Upper lobe of right lung (tissue), 1 donor: ENCODE results near the gene EED. TPM values are rescaled to one million over a fixed set of nuclear protein-coding genes. Genes with fewer than 3 reads are reported as not detected.
A peak's percentile ranks its signal among the peaks of the same experiment; 100 is the strongest.

Source experiments
- ATAC-seq: fragments of 200-7000 bp; cut with Tn5 transposase; one replicate; pipeline ENCODE4 v1.9.1; 2020; ENCODE audit warnings: mild to moderate bottlenecking, moderate library complexity
- DNase-seq: peaks from one replicate; pipeline ENCODE4 v3.0.0-alpha.2; 2020
- H3K27ac ChIP-seq: fragments of 200-600 bp; one replicate; pipeline ENCODE4 v1.8.0; 2022
- H3K27me3 ChIP-seq: fragments of 200-600 bp; one replicate; pipeline ENCODE4 v1.8.0; 2022; ENCODE audit warnings: mild to moderate bottlenecking
- H3K36me3 ChIP-seq: fragments of 200-600 bp; one replicate; pipeline ENCODE4 v1.8.0; 2022
- H3K4me1 ChIP-seq: fragments of 200-600 bp; one replicate; pipeline ENCODE4 v1.8.0; 2022
- H3K4me3 ChIP-seq: fragments of 200-600 bp; one replicate; pipeline ENCODE4 v1.8.0; 2022; ENCODE audit warnings: mild to moderate bottlenecking
- H3K9me3 ChIP-seq: fragments of 200-600 bp; one replicate; pipeline ENCODE4 v1.8.0; 2022
- intact Hi-C: fragments of 100-400 bp; cut with DNase I; formaldehyde crosslinking; loops from one replicate; pipeline ENCODE4 v1.11.0; 2022
- total RNA-seq: library from RNA; stranded (reverse); fragmentation: NEBNext Ultra II Directional; extraction: Animal tissue kit (Norgen Biotek cat#: 25700); gene quantifications from one replicate; pipeline ENCODE4 v1.2.1, GENCODE V29; 2021
- TF ChIP-seq, protein P1 (sequence below): fragments of 200-600 bp; IDR thresholded peaks from one replicate; pipeline ENCODE4 v1.8.0; 2022; ENCODE audit warnings: antibody characterized with exemption
- donor health status: DM: no; HTN: yes; CAD: no; lungs with severe emphysema.

Gene EED
- total RNA-seq, 1 donor from 2014 or later = 21.3 TPM

DNA sequence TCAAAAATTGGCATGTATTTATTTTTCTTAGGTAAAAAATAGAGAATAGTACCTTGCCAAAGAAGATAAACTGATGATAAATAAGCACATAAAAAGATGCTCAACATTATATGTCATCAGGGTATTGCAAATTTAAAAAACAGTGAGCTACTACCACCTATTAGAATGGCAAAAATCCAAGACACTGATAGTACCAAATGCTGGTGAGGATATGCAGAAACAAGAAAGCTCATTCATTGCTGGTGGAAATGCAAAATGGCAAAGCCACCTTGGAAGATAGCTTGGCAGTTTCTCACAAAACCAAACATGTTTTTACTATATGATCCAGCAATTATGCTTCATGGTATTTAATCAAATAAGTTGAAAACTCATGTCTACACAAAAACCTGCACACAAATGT is 46.4 kb upstream of the EED start:
- no peak overlapping the region for H3K27ac ChIP-seq

DNA sequence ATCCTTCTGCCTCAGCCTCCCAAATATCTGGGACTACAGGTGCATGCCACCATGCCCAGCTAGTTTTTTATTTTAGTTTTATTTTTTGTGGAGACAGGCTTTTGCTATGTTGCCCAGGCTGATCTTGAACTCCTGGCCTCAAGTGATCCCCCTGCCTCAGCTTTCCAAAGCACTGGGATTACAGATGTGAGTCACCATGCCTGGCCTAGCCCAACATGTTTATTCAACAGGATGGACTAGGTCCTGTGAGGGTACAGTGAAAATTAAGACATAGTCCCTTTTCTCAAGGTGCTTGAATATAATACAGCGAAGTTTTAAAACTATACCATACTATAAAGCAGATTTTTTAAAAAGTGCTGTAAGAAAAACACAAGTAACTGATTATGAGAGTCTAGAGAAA is 45.2 kb upstream of the EED start:
- ATAC-seq (no peak), DNase-seq (no peak)
- intact Hi-C loops = loop anchor here (10.0 kb wide), 1 partner anchor 155 kb away; no protein-coding TSS in a partner anchor
- Histone ChIP-seq H3K36me3 (no peaks in the 10 kb centered on the region), H3K4me3 (no peak overlapping the region), H3K4me1 (peaks cover 21% of the 10 kb centered on the region), H3K27ac (no peak overlapping the region), H3K27me3 (no peaks in the 10 kb centered on the region), H3K9me3 (no peaks in the 10 kb centered on the region)
- TF ChIP-seq, protein P1, sequence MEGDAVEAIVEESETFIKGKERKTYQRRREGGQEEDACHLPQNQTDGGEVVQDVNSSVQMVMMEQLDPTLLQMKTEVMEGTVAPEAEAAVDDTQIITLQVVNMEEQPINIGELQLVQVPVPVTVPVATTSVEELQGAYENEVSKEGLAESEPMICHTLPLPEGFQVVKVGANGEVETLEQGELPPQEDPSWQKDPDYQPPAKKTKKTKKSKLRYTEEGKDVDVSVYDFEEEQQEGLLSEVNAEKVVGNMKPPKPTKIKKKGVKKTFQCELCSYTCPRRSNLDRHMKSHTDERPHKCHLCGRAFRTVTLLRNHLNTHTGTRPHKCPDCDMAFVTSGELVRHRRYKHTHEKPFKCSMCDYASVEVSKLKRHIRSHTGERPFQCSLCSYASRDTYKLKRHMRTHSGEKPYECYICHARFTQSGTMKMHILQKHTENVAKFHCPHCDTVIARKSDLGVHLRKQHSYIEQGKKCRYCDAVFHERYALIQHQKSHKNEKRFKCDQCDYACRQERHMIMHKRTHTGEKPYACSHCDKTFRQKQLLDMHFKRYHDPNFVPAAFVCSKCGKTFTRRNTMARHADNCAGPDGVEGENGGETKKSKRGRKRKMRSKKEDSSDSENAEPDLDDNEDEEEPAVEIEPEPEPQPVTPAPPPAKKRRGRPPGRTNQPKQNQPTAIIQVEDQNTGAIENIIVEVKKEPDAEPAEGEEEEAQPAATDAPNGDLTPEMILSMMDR = no peak

More for the DNA sequence above, 46.4 kb upstream of the EED start:
- TF ChIP-seq, protein P1 = no peak
- peaks cover 13% of the 10 kb centered on the region for H3K4me1 ChIP-seq
- intact Hi-C loops = loop anchor here (10.0 kb wide), 1 partner anchor 153 kb away; no protein-coding TSS in a partner anchor
- no peaks in the 10 kb centered on the region for H3K36me3 ChIP-seq
- no peak for DNase-seq
- no peak for ATAC-seq
- H3K9me3 ChIP-seq = no peaks in the 10 kb centered on the region
- H3K27me3 ChIP-seq = no peaks in the 10 kb centered on the region
- H3K4me3 ChIP-seq = no peak overlapping the region

DNA sequence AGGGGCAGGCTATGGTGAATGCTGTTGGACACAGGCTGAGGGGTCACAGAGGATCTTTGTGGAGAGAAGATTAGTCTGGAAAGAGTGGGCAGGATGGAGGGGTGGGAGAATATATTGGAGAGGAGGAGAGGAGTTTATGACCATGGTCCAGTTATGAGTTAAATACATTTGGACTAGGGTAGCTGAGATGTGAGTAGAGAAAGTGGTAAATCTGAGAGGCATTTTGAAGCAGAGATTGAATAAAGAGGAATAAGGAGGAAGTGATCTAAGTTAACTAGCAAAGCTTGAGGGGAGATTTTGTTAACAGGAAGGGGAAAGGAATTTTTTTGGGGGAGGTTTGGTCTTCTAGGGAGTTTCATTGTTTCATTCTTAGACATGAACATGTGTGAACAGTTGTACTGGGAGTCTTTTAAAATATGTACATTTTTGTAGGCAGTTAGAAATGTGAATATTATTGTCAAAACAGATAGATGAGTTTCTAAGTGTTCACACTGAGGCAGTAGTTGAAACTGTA is 43.1 kb upstream of the EED start:
- Histone ChIP-seq H3K9me3 (no peaks in the 10 kb centered on the region), H3K27me3 (no peaks in the 10 kb centered on the region), H3K27ac (no peak overlapping the region), H3K4me1 (peaks cover 24% of the 10 kb centered on the region), H3K4me3 (no peak overlapping the region), H3K36me3 (no peaks in the 10 kb centered on the region)
- ATAC-seq (no peak), DNase-seq (no peak)
- TF ChIP-seq, protein P1 = no peak
- intact Hi-C loops = no loop called here

DNA sequence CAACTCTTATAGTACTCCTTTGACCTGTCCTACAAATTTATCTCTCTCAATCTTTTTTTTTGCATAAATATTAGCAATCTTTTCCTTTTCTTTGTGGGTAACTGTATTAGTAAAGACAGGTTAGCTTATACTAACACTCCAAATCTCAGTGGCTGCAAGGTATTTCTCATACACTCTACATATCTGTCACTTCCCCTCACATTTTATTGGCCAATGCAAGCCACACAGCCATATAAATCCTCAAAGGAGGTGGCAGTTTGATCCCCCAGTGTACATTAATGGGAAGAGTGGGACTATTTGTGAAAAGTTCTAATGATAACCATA is 42.6 kb upstream of the EED start:
- Histone ChIP-seq H3K4me1 (peaks cover 20% of the 10 kb centered on the region), H3K4me3 (peak overlapping the region; percentile 46), H3K27ac (peak overlapping the region; percentile 79), H3K27me3 (no peaks in the 10 kb centered on the region), H3K9me3 (no peaks in the 10 kb centered on the region), H3K36me3 (no peaks in the 10 kb centered on the region)
- TF ChIP-seq, protein P1 = no peak
- no peak for DNase-seq
- ATAC-seq = peak; percentile 62
- intact Hi-C loops = no loop called here

DNA sequence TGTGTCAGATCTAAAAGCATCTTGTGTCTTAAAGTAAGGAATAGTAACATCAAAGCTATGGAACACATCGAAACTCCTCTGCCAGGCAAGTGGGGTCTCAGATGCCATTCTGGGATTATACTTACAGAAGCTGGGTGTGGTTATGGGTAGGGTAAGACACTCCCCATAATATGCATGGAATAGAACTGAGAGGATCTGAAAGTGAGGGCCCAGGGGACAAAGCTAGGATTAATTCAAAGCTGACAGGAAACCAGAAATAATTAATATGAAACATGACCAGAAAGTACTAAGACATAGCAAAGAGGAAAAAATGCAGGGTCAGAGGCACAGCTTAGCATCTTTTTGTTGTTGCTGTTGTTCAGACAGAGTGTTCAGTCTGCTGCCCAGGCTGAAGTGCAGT is 40.2 kb upstream of the EED start:
- ATAC-seq (no peak), DNase-seq (no peak)
- Histone ChIP-seq H3K36me3 (no peaks in the 10 kb centered on the region), H3K27ac (no peak overlapping the region), H3K27me3 (no peaks in the 10 kb centered on the region), H3K4me3 (no peak overlapping the region), H3K9me3 (no peaks in the 10 kb centered on the region), H3K4me1 (peaks cover 17% of the 10 kb centered on the region)
- TF ChIP-seq, protein P1 = no peak
- intact Hi-C loops = no loop called here
